ENCODE results near the gene MAGEB10.
"Not testable (repeated sequence)": the region's sequence is repeated elsewhere in the genome, so short reads cannot be mapped to it uniquely, and the experiment has no call there.

MAGEB10 gene

DNA sequence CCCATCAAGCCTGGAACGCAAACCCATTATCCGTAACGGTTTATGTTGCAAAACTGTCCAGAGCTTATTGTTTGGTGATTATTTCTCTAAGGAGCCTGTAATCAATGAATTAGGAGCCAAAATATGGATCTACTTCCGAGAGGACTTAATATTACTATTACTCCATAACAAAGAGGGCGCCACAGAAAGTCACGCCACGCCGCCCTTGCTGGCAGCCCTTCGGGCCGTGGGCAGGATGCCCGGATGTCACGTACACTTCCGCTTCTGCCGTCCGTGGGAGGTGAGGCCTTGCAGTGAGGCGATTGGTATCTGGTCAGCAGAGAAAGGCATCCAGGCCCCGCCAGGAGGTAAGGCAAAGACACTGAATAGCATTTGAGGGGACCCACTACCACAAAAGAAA, at the start of gene MAGEB10:
TSS of gene MAGEB10 (plus strand) at position 301 of the 400 bp plus-strand sequence. CDS start 13,317 bp downstream, outside the sequence.
- no peak for DNase-seq

DNA sequence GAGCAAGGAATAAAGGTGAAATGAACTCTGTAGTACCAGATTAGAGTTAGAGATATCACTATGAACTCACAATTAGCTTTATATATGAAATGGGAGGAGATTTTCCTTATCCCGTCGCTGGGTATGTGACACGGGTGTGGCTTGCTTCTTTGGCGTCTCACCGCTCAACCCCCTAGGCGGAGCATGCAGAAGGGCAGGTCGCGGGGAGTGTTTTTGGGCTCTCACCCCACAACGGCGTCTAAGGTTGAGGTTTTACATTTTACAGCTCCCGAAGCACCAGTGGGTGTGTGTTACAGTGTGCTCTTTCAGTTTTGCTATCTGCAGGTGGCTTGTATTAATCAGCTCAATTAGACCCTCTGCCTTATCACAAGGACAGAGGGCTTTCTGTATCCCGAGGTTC, 42.1 kb upstream of the MAGEB10 start:
- no peak for DNase-seq

DNA sequence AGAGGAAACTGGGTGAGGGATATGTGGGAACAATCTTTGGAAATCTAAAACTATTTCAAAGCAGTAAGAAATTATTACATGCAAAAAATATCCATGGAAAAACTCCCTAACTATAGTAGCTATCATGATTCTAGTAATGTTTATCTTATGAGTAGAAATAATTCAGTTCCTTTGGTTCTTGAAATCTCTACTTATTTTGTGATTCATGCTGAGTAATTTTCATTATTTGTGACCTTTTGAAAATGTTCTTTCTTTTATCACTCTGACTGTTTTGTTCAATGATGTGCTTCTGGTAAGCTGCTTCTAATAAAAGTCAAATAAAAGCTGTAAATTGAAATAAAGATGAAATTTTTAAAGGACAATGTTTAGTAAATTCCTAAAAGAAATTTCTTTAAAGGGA, 40.4 kb upstream of the MAGEB10 start:
- no peak for DNase-seq

- no peak for DNase-seq
Observed at GRCh38 chrX:27775984-27776383, 31.8 kb upstream of the MAGEB10 start.

DNA sequence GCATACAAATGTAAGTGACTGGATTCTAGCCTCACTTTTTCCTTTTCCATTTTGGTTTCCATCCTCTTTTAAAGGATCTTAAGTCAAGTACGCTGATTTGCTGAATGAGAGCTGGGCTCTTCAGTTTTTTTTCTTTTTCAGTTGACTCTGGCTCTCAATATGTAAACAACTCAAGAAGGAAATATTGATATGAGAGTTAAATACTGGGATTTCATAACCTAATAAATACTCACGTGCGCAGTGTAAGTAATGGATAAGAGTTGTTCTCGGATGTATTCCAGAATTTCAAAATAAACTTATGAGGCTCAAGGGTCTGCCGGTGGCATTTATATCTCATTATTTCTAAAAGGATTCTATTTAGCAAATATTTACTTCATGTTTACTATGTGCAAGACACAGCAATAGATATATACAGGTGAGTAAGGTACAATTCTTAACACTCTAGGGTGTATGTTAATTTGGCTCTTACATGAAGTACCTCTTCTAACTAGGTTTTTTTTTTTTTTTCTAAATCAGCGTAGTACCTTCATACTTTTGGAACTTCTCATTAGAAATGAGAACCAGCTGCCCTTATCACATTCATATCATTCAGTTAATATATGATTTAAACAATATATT, 11.0 kb upstream of the MAGEB10 start:
- DNase-seq = no peak

DNA sequence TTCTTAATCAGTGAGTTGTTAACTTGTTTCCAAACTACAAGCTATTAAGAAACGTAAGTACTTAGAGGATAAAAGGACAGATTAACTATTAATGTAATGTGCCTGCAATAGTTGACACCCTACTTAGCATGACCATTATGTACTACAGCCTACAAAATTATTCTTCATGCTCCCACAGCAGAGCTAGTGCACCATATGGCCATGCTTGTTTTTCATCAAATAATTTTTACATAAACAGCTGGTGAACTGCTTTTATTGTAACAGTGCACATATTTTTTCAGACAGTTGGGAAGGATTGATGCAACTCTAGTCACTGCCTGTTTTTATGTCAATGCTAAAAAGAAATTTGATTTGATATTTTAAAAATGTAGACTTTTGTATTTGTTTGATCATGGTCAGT, 10.2 kb upstream of the MAGEB10 start:
- DNase-seq = no peak

DNA sequence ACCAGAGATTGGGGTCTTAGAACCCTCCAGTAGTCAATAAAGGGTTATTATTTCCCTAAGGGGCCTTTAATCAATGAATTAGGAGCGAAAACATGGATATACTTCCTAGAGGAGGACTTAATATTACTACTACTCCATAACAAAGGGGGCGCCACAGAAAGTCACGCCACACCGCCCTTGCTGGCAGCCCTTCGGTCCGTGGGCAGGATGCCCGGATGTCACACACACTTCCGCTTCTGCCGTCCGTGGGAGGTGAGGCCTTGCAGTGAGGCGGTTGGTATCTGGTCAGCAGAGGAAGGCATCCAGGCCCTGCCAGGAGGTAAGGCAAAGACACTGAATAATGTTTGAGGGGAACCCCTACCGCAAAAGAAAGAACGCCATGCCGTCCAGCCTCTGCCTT, 436 bp downstream of the MAGEB10 start:
- no peak for DNase-seq

DNA sequence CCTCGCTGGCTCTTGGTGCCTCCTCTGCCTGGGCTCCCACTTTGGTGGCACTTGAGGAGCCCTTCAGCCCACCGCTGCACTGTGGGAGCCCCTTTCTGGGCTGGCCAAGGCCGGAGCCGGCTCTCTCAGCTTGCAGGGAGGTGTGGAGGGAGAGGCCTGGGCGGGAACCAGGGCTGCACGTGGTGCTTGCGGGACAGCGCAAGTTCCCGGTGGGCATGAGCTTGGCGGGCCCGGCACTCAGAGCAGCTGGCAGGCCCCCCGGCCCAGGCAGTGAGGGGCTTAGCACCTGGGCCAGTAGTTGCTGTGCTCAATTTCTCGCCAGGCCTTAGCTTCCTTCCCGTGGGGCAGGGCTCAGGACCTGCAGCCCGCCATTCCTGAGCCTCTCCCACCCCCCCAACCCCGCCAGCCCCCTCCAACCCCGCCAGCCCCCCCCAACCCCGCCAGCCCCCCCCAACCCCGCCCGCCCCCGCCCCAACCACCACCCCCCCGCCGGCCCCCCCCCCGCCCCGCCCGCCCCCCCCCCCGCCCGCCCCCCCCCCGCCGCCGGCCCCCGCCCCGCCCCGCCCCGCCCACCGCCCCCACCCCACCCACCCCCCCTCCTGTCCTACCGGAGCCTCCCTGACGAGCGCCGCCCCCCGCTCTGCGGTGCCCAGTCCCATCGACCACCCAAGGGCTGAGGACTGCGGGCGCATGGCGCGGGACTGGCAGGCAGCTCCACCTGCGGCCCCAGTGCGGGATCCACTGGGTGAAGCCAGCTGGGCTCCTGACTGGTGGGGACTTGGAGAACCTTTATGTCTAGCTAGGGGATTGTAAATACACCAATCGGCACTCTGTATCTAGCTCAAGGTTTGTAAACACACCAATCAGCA, 1.4 kb downstream of the MAGEB10 start:
- DNase-seq = not testable (repeated sequence)

GRCh38 chrX:27815209-27815608, 7.4 kb downstream of the MAGEB10 start:
- no peak for DNase-seq

DNA sequence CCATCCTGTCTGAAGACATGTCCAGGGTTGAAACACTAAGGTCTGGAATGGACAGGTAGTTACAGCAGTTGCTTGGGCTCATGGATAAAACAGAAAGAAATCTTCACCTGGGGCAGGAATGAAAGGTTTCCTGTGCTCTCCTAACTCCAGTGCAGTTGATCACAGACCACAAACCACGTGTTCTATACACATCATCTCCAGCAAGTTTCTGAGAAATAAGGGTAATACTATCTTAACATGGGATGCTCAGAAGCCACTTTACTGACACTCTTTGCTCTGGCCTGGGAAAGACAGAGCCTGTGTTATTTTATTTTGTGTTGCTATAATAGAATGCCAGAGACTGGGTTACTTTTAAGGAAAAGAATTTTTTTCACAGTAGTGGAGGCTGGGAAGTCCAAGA, 16.0 kb downstream of the MAGEB10 start:
- DNase-seq = no peak

DNA sequence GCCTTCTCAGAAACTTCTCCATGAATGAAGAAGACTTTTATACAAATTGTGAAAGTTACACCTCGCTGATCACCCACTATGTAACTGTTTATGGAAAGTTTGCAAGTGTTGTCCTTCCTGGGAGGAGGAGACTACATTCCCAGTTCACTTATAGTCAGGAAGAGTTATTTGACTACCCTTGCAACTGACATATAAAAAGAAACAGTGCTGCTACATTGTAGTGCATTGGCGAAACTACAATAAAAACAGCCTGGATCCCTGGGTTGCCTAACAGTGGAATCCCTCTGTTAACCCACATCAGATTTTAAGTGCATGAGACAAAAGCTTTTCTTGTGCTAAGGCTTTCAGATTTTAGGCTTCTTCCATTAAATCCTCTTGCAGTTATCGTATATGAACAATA, 30.4 kb downstream of the MAGEB10 start:
- no peak for DNase-seq

DNA sequence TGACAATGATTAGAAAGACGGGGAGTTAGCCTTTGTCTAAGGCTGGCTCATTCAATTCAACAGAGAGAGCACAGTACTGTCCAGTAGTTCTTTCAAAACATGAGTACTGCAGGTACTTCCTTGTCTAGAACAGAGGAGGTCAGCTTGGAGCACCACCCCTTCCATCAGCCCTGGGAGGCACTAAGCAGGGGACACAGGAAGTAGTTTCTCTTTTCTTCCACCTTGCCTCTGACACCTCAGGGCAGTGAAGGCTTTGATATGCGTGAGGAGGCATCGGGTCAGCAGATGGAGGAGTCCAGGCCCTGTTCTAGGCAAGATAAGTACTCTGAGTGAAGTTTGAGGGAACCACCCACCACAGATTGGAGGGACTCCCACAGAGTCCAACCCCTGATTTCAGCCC, 33.1 kb downstream of the MAGEB10 start:
- DNase-seq = no peak

- no peak for DNase-seq
Observed at GRCh38 chrX:27842859-27843258, 35.1 kb downstream of the MAGEB10 start.

GRCh38 chrX:27860337-27860736, 52.5 kb downstream of the MAGEB10 start:
- DNase-seq = no peak

DNA sequence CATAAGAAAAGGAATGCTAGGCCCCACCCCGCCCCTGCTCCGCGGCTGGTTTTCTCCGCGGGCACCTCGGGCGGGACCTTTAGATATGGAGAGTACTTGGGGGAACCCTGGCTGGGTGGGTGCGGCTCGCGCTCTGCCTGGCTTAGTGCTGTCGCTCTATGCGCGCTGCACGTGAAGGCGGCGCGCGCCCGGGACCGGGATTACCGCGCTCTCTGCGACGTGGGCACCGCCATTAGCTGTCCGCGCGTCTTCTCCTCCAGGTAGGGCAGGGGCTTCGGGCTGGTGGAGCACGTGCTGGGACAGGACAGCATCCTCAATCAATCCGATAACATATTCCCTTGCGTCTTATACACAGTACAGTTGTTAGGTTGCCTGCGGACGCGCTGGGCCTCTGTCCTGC, 56.0 kb downstream of the MAGEB10 start:
- DNase-seq = no peak

Measured in CD4-positive, alpha-beta T cell treated with Interferon alpha-2 for 1 hour (primary cell).